ENCODE results near the gene GRIK3.

DNA sequence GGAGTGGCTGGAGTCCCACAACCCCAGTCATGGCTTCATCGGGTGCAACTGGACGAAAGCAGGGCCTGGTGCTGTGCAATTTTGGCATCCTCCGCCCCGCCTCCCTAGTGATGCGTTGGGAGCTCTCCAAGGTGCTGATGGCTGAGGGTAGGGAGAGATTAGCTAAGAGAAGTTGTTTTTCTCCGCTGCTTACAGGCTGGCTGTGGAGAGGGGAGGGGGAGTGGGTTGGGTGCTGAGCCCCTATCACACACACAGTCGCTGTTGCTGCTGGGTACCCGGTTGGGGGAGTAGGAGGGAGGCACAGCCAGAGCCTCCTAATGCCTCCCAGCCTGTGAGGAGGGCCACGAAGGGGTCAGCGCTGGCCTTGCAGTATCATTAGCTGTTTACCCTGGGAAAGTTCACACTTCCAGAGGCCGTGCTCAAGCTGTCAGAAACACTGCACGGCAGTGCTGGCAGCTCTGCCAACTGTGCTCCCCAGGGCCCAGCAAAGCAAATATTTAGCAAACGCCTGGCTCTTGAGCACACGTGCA, 110.0 kb downstream of the GRIK3 start:
- TF ChIP-seq, protein P1, sequence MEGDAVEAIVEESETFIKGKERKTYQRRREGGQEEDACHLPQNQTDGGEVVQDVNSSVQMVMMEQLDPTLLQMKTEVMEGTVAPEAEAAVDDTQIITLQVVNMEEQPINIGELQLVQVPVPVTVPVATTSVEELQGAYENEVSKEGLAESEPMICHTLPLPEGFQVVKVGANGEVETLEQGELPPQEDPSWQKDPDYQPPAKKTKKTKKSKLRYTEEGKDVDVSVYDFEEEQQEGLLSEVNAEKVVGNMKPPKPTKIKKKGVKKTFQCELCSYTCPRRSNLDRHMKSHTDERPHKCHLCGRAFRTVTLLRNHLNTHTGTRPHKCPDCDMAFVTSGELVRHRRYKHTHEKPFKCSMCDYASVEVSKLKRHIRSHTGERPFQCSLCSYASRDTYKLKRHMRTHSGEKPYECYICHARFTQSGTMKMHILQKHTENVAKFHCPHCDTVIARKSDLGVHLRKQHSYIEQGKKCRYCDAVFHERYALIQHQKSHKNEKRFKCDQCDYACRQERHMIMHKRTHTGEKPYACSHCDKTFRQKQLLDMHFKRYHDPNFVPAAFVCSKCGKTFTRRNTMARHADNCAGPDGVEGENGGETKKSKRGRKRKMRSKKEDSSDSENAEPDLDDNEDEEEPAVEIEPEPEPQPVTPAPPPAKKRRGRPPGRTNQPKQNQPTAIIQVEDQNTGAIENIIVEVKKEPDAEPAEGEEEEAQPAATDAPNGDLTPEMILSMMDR (IDR thresholded peaks at IDR 0.05; ENCODE audit: low read depth, low read length, poor library complexity, severe bottlenecking) = no peak
- no peak for TF ChIP-seq EZH2phosphoT487 (IDR thresholded peaks at IDR 0.05; ENCODE audit: borderline replicate concordance, low read length)

Measured in DOHH2 (cell line).